Sigmoid colon (tissue), 7 donors: Measurements from ENCODE around the gene C8G. TPM values are rescaled to one million over a fixed set of nuclear protein-coding genes. Genes with fewer than 3 reads are reported as not detected.
A peak's percentile ranks its signal among the peaks of the same experiment; 100 is the strongest.

Experiments used
- DNase-seq: peaks from one replicate; pipeline ENCODE4 v3.0.0-alpha.2; 2019
- H3K27ac ChIP-seq, 4 donors: fragments of 200-600 bp; sonication (generic); one replicate each; pipeline ENCODE4 v1.5.1; 2016 to 2019; ENCODE audit warnings: mild to moderate bottlenecking in 1 of 4
- H3K27me3 ChIP-seq, 3 donors: fragments of 200-600 bp; sonication (generic); one replicate each; pipeline ENCODE4 v1.5.1; 2019; ENCODE audit warnings: mild to moderate bottlenecking in 1 of 3
- H3K36me3 ChIP-seq, 4 donors: fragments of 200-600 bp; sonication (generic); one replicate each; pipeline ENCODE4 v1.5.1; 2016 to 2019
- H3K4me1 ChIP-seq, 4 donors: fragments of 200-600 bp; sonication (generic); one replicate each; pipeline ENCODE4 v1.5.1; 2017 to 2019
- H3K4me3 ChIP-seq, 4 donors: fragments of 200-600 bp; sonication (generic); one replicate each; pipeline ENCODE4 v1.5.1; 2017 to 2019; ENCODE audit warnings: mild to moderate bottlenecking in 2 of 4, moderate library complexity in 1 of 4
- H3K9me3 ChIP-seq, 4 donors: fragments of 200-600 bp in 3 of 4; sonication (generic) in 3 of 4; one replicate each; pipeline versions ENCODE4 v1.5.1 to v1.6.1; 2013 to 2019
- CTCF ChIP-seq, 4 experiments: fragments of 450-650 bp in 3 of 4; fragments of 200-600 bp in 1 of 4; IDR thresholded peaks; one replicate each; pipeline ENCODE4 v1.5.1; 2016 to 2019; ENCODE audit warnings: antibody characterized with exemption in 4 of 4, mild to moderate bottlenecking in 3 of 4, moderate library complexity in 2 of 4
- EP300 ChIP-seq, 4 donors: sonication (generic); formaldehyde crosslinking; IDR thresholded peaks; one replicate each; pipeline ENCODE4 v1.6.1; 2017; ENCODE audit warnings: antibody characterized with exemption in 4 of 4
- POLR2A ChIP-seq, 2 donors: fragments of 450-650 bp; IDR thresholded peaks; one replicate each; pipeline ENCODE4 v1.6.1; 2016; ENCODE audit warnings: antibody characterized with exemption in 2 of 2, mild to moderate bottlenecking in 2 of 2, moderate library complexity in 2 of 2
- POLR2AphosphoS5 ChIP-seq, 4 donors: sonication (generic); formaldehyde crosslinking; IDR thresholded peaks; one replicate each; pipeline ENCODE4 v1.6.1; 2017; ENCODE audit warnings: antibody characterized with exemption in 4 of 4
- WGBS, 2 donors: extraction: QIAGEN DNeasy Blood & Tissue Kit; methylation state at CpG; one replicate each; pipeline ENCODE4 v1.1.7; 2013; 5-methylcytosine and 5-hydroxymethylcytosine counted together
- intact Hi-C: fragments of 100-400 bp; cut with DNase I; formaldehyde crosslinking; loops from one replicate; pipeline ENCODE4 v1.15.1; 2023
- polyA plus RNA-seq, 3 donors: library from polyadenylated mRNA; stranded (reverse); fragments of 200-250 nt; gene quantifications; one replicate each; pipeline ENCODE4 v1.2.3, GENCODE V29; 2013
- total RNA-seq, 4 donors: library from RNA; depleted of rRNA; stranded (reverse); fragments of >200 nt; gene quantifications; one replicate each; pipeline ENCODE4 v1.1.0, GENCODE V29; 2016
- donor health status: healthy with polysubstance abuse.
- donor health status: Bipolar disorder and iron deficiency.
- donor health status: healthy.

Gene C8G
- total and polyA plus RNA-seq, 7 donors, result 4.2 to 11.1 (median 5.4) TPM; not detected in 4

- H3K27me3 ChIP-seq, result no peaks in the 10 kb centered on the region
- 46 to 76% methylated on average over 26 of the region's 26 CpGs for WGBS, 2 donors
- no peaks in the 10 kb centered on the region for H3K9me3 ChIP-seq
- intact Hi-C loops, result loop anchor here (5.0 kb wide), 1 partner anchor 465 kb away; the partner anchor contains the start of gene SEC16A
- H3K36me3 ChIP-seq, result peaks cover 6 to 9% (median 8%) of the 10 kb centered on the region in 4 donors
- no peak for TF ChIP-seq POLR2A (IDR thresholded peaks at IDR 0.05)
- no peak for TF ChIP-seq POLR2AphosphoS5 (IDR thresholded peaks at IDR 0.05)
- TF ChIP-seq CTCF (IDR thresholded peaks at IDR 0.05), result no peak
- H3K4me3 ChIP-seq, result no peak overlapping the region
- H3K27ac ChIP-seq, result no peak overlapping the region
- DNase-seq, result peak; percentile 68
- H3K4me1 ChIP-seq, result peaks cover 0 to 40% (median 33%) of the 10 kb centered on the region in 4 donors
Observed at GRCh38 chr9:136947028-136947891, 2.2 kb downstream of the C8G start.

- Histone ChIP-seq H3K27me3 (no peaks in the 10 kb centered on the region), H3K27ac (no peak overlapping the region), H3K9me3 (no peaks in the 10 kb centered on the region), H3K36me3 (peaks cover 0 to 1% (median under 1%) of the 10 kb centered on the region in 4 donors), H3K4me3 (no peak overlapping the region), H3K4me1 (peaks cover 0 to 32% (median 27%) of the 10 kb centered on the region in 4 donors)
- DNase-seq, result peak; percentile 62
- 12 to 44% methylated on average over 15 of the region's 15 CpGs for WGBS, 2 donors
- intact Hi-C loops, result loop anchor here (5.0 kb wide), 1 partner anchor 466 kb away; the partner anchor contains the start of gene SEC16A
- TF ChIP-seq POLR2AphosphoS5 (IDR thresholded peaks at IDR 0.05) (no peak), CTCF (IDR thresholded peaks at IDR 0.05) (peak in 1 of 4 experiments; percentile 22)
Observed at GRCh38 chr9:136947955-136948510, 3.0 kb downstream of the C8G start.

- no peak for DNase-seq
- H3K9me3 ChIP-seq, result no peaks in the 10 kb centered on the region
- no peaks in the 10 kb centered on the region for H3K27me3 ChIP-seq
- peaks cover 0 to 23% (median 19%) of the 10 kb centered on the region in 4 donors for H3K4me1 ChIP-seq
- peak overlapping the region; percentile 81 to 89 (median 86) for H3K27ac ChIP-seq
- TF ChIP-seq POLR2AphosphoS5 (IDR thresholded peaks at IDR 0.05) (no peak), EP300 (IDR thresholded peaks at IDR 0.05) (no peak), POLR2A (IDR thresholded peaks at IDR 0.05) (no peak), CTCF (IDR thresholded peaks at IDR 0.05) (no peak)
- H3K36me3 ChIP-seq, result no peaks in the 10 kb centered on the region
- 5 to 12% methylated on average over 21 to 22 of the region's 22 CpGs for WGBS, 2 donors
- intact Hi-C loops, result loop anchor here (5.0 kb wide), 1 partner anchor 467 kb away; the partner anchor contains the start of gene SEC16A
- peak overlapping the region; percentile 60 to 82 (median 66) for H3K4me3 ChIP-seq
Observed at GRCh38 chr9:136949239-136949816, 4.3 kb downstream of the C8G start.

- Histone ChIP-seq H3K9me3 (no peaks in the 10 kb centered on the region), H3K36me3 (no peaks in the 10 kb centered on the region), H3K27me3 (no peaks in the 10 kb centered on the region), H3K4me3 (peak overlapping the region; percentile 60 to 82 (median 66)), H3K4me1 (peaks cover 0 to 19% (median 16%) of the 10 kb centered on the region in 4 donors), H3K27ac (peak overlapping the region; percentile 81 to 89 (median 86))
- DNase-seq, result peak; percentile 97
- 2 to 6% methylated on average over 63 of the region's 63 CpGs for WGBS, 2 donors
- TF ChIP-seq POLR2AphosphoS5 (IDR thresholded peaks at IDR 0.05), result peak; percentile 70 to 91 (median 82)
- TF ChIP-seq CTCF (IDR thresholded peaks at IDR 0.05), result peak in 2 of 4 experiments; percentile 16 to 34
- TF ChIP-seq POLR2A (IDR thresholded peaks at IDR 0.05), result peak; percentile 18 to 68
- no peak for TF ChIP-seq EP300 (IDR thresholded peaks at IDR 0.05)
- intact Hi-C loops, result loop anchor here (5.0 kb wide), 1 partner anchor 468 kb away; the partner anchor contains the start of gene SEC16A
Observed at GRCh38 chr9:136949817-136950655, 5.0 kb downstream of the C8G start.
